IPS-18a (cell line): ENCODE measurements around the gene ATP8B4.
"Not testable (repeated sequence)": the region's sequence is repeated elsewhere in the genome, so short reads cannot be mapped to it uniquely, and the experiment has no call there.

Experiments used
- H3K27ac ChIP-seq: one replicate; pipeline ENCODE4 v1.5.1; 2013; ENCODE audit warnings: low read length
- H3K27me3 ChIP-seq: one replicate; pipeline ENCODE4 v1.6.1; 2013; ENCODE audit warnings: mild to moderate bottlenecking, low read length; ENCODE audit not compliant: control insufficient read depth, insufficient read depth
- H3K36me3 ChIP-seq: one replicate; pipeline ENCODE4 v1.6.1; 2013; ENCODE audit warnings: low read depth, low read length; ENCODE audit not compliant: control insufficient read depth
- H3K4me1 ChIP-seq: one replicate; pipeline ENCODE4 v1.6.1; 2013; ENCODE audit warnings: low read depth, low read length; ENCODE audit not compliant: control insufficient read depth
- H3K4me3 ChIP-seq: one replicate; pipeline ENCODE4 v1.5.1; 2013; ENCODE audit warnings: low read length
- H3K9ac ChIP-seq: one replicate; pipeline ENCODE4 v1.6.1; 2013; ENCODE audit warnings: mild to moderate bottlenecking, low read length, moderate library complexity
- H3K9me3 ChIP-seq: one replicate; pipeline ENCODE4 v1.6.1; 2013; ENCODE audit warnings: low read depth, low read length; ENCODE audit not compliant: control insufficient read depth

The ATP8B4 gene

DNA sequence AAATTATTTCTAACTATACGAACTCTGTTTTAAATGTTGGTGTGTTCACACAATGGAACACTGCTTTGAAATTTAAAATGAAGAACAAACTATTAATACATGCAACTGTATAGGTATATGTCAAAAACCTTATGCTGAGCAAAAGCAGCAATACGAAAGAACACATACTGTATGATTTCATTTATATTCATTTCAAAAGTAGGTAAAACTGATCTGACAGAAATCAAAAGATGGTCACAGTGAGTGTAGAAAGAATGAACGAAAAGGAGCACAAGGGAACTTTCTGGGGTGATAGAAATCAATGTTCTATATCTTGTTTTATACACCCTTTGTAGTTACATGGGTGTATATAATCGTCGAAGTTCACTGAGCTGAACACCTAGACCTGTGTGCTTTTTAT lies 12.6 kb downstream of the ATP8B4 start:
- H3K27me3 ChIP-seq, result no peaks in the 10 kb centered on the region
- H3K36me3 ChIP-seq, result no peaks in the 10 kb centered on the region
- no peak overlapping the region for H3K4me3 ChIP-seq
- H3K27ac ChIP-seq, result no peak overlapping the region
- no peaks in the 10 kb centered on the region for H3K9me3 ChIP-seq
- H3K4me1 ChIP-seq, result no peaks in the 10 kb centered on the region
- no peak overlapping the region for H3K9ac ChIP-seq

DNA sequence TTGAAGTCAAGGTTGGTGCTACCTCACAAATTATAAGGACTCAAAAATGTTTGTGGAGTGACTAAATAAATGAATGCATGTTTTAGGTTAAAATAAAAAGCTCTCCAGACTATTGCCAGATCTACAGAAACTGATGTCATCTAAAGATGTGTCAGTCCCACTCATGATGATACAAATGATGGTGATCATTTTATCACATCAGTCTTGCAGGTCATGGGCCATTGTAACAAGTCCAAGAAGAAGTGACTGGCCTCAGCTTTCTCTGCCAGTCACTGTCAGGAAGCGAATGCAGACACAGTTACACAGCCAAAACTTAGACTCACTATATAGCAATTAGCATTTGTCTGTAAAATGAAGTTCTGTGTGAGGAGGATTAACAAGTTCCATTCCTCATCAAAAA lies 18.5 kb downstream of the ATP8B4 start:
- no peak overlapping the region for H3K9ac ChIP-seq
- H3K27me3 ChIP-seq, result no peaks in the 10 kb centered on the region
- H3K27ac ChIP-seq, result no peak overlapping the region
- peaks cover 5% of the 10 kb centered on the region for H3K4me1 ChIP-seq
- no peaks in the 10 kb centered on the region for H3K36me3 ChIP-seq
- no peaks in the 10 kb centered on the region for H3K9me3 ChIP-seq
- H3K4me3 ChIP-seq, result no peak overlapping the region

- Histone ChIP-seq H3K9ac (no peak overlapping the region), H3K4me1 (peaks cover 5% of the 10 kb centered on the region), H3K9me3 (no peaks in the 10 kb centered on the region), H3K27ac (no peak overlapping the region), H3K27me3 (no peaks in the 10 kb centered on the region), H3K36me3 (no peaks in the 10 kb centered on the region), H3K4me3 (no peak overlapping the region)
These were observed 20.5 kb downstream of the ATP8B4 start for GRCh38 chr15:50098545-50098944.

DNA sequence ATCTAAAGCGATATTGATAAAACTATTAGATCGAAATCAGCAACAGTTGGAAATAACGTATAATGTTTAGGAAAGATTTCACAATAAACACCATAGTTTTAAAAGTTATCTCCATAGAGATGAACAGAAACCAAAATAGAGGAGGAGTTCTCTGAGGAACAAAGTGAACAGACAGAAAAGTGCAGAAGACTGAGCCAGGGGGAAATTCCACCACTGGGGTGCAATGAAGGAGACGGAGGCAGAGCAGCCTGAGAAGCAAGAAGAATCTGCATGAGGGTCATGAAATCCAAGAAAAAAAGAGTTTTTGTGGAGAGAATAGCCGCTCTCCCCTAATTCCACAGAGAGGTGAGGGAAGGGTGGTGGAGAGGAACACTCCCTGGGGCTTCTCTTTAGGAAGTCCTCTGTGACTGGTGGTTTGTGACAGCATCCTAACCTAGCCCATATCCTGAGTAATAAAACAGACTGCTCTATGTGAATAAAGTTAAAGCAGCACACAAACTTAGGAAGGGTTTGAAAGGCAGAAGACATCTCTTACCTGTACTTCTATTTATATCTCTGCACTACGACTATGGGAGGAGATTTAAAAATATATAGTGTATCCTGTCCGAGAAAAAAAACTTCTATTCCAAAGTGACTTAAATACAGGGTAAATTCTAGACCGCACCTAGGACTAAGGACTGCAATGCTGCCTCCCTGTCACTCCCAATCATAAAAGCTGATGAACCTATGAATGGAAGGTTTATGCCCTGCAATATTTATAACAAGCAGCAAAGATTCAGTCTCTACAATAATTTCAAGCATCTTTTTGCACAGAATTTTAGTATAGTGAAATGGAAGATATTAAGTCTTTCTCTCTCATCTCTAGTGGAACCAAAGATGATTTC lies 22.9 kb downstream of the ATP8B4 start:
- Histone ChIP-seq H3K4me3 (no peak overlapping the region), H3K4me1 (peaks cover 5% of the 10 kb centered on the region), H3K36me3 (no peaks in the 10 kb centered on the region), H3K9ac (no peak overlapping the region), H3K27me3 (no peaks in the 10 kb centered on the region), H3K27ac (no peak overlapping the region), H3K9me3 (no peaks in the 10 kb centered on the region)

GRCh38 chr15:50089386-50089785 lies 29.6 kb downstream of the ATP8B4 start:
- H3K9me3 ChIP-seq, H3K27me3 ChIP-seq, H3K4me3 ChIP-seq, H3K4me1 ChIP-seq, H3K36me3 ChIP-seq, H3K27ac ChIP-seq, H3K9ac ChIP-seq: not testable (repeated sequence)

DNA sequence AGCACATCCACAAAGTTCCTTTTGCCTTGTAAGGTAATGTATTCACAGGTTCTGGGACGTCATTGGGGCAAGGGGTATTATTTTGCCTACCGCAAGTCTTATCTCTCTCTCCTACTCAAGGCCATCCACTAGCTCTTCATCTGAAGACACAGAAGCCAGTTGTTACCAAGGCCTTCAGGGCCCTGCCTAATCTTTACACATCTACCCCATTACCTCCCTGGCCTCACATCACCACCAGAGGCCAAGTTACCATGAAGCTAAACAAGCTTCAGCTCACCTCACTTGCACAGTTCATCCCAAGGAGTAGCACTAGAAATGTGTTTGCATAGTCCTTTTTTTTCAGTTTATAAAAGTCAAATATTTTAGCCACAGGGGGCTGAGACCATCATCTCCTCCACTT lies 34.1 kb downstream of the ATP8B4 start:
- no peak overlapping the region for H3K9ac ChIP-seq

GRCh38 chr15:50083424-50084025 lies 35.5 kb downstream of the ATP8B4 start:
- H3K27me3 ChIP-seq, result no peaks in the 10 kb centered on the region
- H3K27ac ChIP-seq, result no peak overlapping the region
- no peak overlapping the region for H3K9ac ChIP-seq
- no peaks in the 10 kb centered on the region for H3K4me1 ChIP-seq
- H3K9me3 ChIP-seq, result no peaks in the 10 kb centered on the region
- H3K4me3 ChIP-seq, result no peak overlapping the region
- H3K36me3 ChIP-seq, result no peaks in the 10 kb centered on the region

More for the DNA sequence above, 34.1 kb downstream of the ATP8B4 start:
- no peaks in the 10 kb centered on the region for H3K9me3 ChIP-seq
- H3K4me1 ChIP-seq, result no peaks in the 10 kb centered on the region
- H3K27ac ChIP-seq, result no peak overlapping the region
- H3K36me3 ChIP-seq, result no peaks in the 10 kb centered on the region
- no peaks in the 10 kb centered on the region for H3K27me3 ChIP-seq
- H3K4me3 ChIP-seq, result no peak overlapping the region

- Histone ChIP-seq H3K27ac (no peak overlapping the region), H3K4me1 (no peaks in the 10 kb centered on the region), H3K4me3 (no peak overlapping the region), H3K36me3 (no peaks in the 10 kb centered on the region), H3K9ac (no peak overlapping the region), H3K27me3 (no peaks in the 10 kb centered on the region), H3K9me3 (no peaks in the 10 kb centered on the region)
These were observed 37.0 kb downstream of the ATP8B4 start for GRCh38 chr15:50082066-50082465.

DNA sequence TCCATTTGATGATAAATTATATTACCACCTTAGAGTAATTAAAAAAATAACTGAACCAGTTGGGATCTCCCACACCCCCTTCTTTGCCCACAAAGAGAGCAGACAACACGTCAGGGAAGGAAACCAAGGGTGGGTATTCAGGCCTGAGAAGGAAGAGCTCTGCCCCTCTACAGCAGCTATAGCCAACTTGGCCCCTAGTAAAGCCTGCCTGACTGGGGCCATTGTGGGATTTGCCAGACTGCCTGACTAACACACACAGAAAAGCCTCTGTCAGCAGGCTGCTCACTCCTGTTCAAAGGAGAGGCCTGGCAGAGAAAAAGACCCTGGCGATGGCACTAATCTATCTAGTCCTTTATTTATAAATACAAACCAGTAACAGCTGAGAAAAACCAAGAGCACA lies 41.4 kb downstream of the ATP8B4 start:
- H3K4me3 ChIP-seq, result no peak overlapping the region
- no peaks in the 10 kb centered on the region for H3K27me3 ChIP-seq
- H3K9ac ChIP-seq, result no peak overlapping the region
- no peaks in the 10 kb centered on the region for H3K4me1 ChIP-seq
- no peaks in the 10 kb centered on the region for H3K36me3 ChIP-seq
- H3K27ac ChIP-seq, result no peak overlapping the region
- no peaks in the 10 kb centered on the region for H3K9me3 ChIP-seq

- H3K9me3 ChIP-seq, result no peaks in the 10 kb centered on the region
- H3K9ac ChIP-seq, result no peak overlapping the region
- no peaks in the 10 kb centered on the region for H3K36me3 ChIP-seq
- H3K4me1 ChIP-seq, result no peaks in the 10 kb centered on the region
- no peak overlapping the region for H3K4me3 ChIP-seq
- no peaks in the 10 kb centered on the region for H3K27me3 ChIP-seq
- no peak overlapping the region for H3K27ac ChIP-seq
These were observed 41.9 kb downstream of the ATP8B4 start for GRCh38 chr15:50077176-50077575.

DNA sequence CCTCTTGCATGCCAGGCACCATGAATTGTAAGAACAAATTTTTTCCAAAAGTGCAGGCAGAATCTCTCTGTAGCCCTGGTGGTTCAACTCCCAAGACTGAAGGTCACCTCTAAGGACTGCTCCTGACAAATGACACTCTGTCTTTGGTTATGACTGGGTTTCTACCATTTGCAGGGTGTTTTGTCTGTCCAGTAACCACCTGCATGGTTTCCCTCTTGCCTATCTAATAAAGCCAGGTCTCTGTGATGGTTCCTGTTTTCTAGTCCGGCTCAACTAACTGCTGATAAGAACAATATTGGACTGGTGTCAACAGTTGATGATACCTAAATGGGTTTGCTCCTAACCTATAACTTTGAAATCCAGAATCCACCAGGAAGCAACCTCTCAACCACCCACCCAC lies 43.7 kb downstream of the ATP8B4 start:
- no peak overlapping the region for H3K9ac ChIP-seq
- H3K36me3 ChIP-seq, result no peaks in the 10 kb centered on the region
- H3K27me3 ChIP-seq, result no peaks in the 10 kb centered on the region
- H3K4me1 ChIP-seq, result no peaks in the 10 kb centered on the region
- H3K4me3 ChIP-seq, result no peak overlapping the region
- no peak overlapping the region for H3K27ac ChIP-seq
- no peaks in the 10 kb centered on the region for H3K9me3 ChIP-seq
